CD14-positive monocyte (primary cell): ENCODE measurements around the gene AGRP. TPM values are rescaled to one million over a fixed set of nuclear protein-coding genes. Genes with fewer than 3 reads are reported as not detected.
A peak's percentile ranks its signal among the peaks of the same experiment; 100 is the strongest.

Experiments used
- DNase-seq, 3 donors: peaks; one replicate each; pipeline ENCODE4 v3.0.0-alpha.2; 2011 to 2022
- H2AFZ ChIP-seq: 2 replicates; pipeline ENCODE4 v1.6.0; 2012; ENCODE audit warnings: mild to moderate bottlenecking, low read depth, low read length, inconsistent platforms; ENCODE audit not compliant: insufficient read depth, poor library complexity, severe bottlenecking
- H3K27ac ChIP-seq, 2 donors: 1 replicate in 1 of 2; 2 replicates in 1 of 2; pipeline ENCODE4 v1.5.1; 2012 to 2013; ENCODE audit warnings: low read length in 2 of 2, control low read depth in 1 of 2, inconsistent platforms in 1 of 2, low read depth in 1 of 2, mild to moderate bottlenecking in 1 of 2
- H3K27me3 ChIP-seq, 2 donors: one replicate each; pipeline versions ENCODE4 v1.6.0 to v1.6.1; 2011 to 2013; ENCODE audit warnings: low read length in 2 of 2; ENCODE audit not compliant: control insufficient read depth in 2 of 2, insufficient read depth in 2 of 2
- H3K36me3 ChIP-seq, 2 donors: replicated peaks in 1 of 2; 1 replicate in 1 of 2; 2 replicates in 1 of 2; pipeline versions ENCODE4 v1.5.1 to v1.6.1; 2012 to 2013; ENCODE audit warnings: low read length in 2 of 2, control low read depth in 1 of 2, inconsistent platforms in 1 of 2, mild to moderate bottlenecking in 1 of 2; ENCODE audit not compliant: insufficient read depth in 2 of 2, control insufficient read depth in 1 of 2
- H3K4me1 ChIP-seq, 2 donors: 1 replicate in 1 of 2; 2 replicates in 1 of 2; pipeline versions ENCODE4 v1.5.1 to v1.6.1; 2012 to 2013; ENCODE audit warnings: low read length in 2 of 2, control low read depth in 1 of 2, inconsistent platforms in 1 of 2, mild to moderate bottlenecking in 1 of 2, moderate library complexity in 1 of 2; ENCODE audit not compliant: insufficient read depth in 2 of 2, control insufficient read depth in 1 of 2
- H3K4me2 ChIP-seq: replicated peaks from 2 replicates; pipeline ENCODE3; 2012; ENCODE audit warnings: low read length, moderate library complexity, mild to moderate bottlenecking; ENCODE audit not compliant: poor library complexity, severe bottlenecking; ENCODE audit errors: extremely low read depth
- H3K4me3 ChIP-seq, 3 experiments: fragments of 200-600 bp in 1 of 3; sonication (generic) in 1 of 3; replicated peaks in 1 of 3; 1 replicate in 2 of 3; 2 replicates in 1 of 3; pipeline ENCODE4 v1.5.1; 2011 to 2013; ENCODE audit warnings: low read length in 3 of 3, mild to moderate bottlenecking in 3 of 3, control low read depth in 2 of 3, low read depth in 2 of 3, inconsistent platforms in 1 of 3, moderate library complexity in 1 of 3
- H3K79me2 ChIP-seq: 2 replicates; pipeline ENCODE4 v1.6.0; 2012; ENCODE audit warnings: mild to moderate bottlenecking, control low read depth, inconsistent platforms, low read length, moderate library complexity; ENCODE audit not compliant: insufficient read depth
- H3K9ac ChIP-seq: 2 replicates; pipeline ENCODE4 v1.6.0; 2017; ENCODE audit warnings: low read length, mild to moderate bottlenecking; ENCODE audit not compliant: insufficient read depth, poor library complexity, severe bottlenecking
- H3K9me3 ChIP-seq, 2 donors: replicated peaks in 1 of 2; 1 replicate in 1 of 2; 2 replicates in 1 of 2; pipeline versions ENCODE4 v1.5.1 to v1.6.1; 2012 to 2013; ENCODE audit warnings: low read length in 2 of 2, control low read depth in 1 of 2; ENCODE audit not compliant: control insufficient read depth in 1 of 2, insufficient read depth in 1 of 2
- H4K20me1 ChIP-seq: 2 replicates; pipeline ENCODE4 v1.6.0; 2012; ENCODE audit warnings: mild to moderate bottlenecking, low read length, control low read depth, moderate library complexity; ENCODE audit not compliant: insufficient read depth
- H3K27ac Mint-ChIP-seq, 7 donors: one replicate each; pipeline ENCODE4 v1.8.0; 2020; ENCODE audit warnings: mild to moderate bottlenecking in 7 of 7, mixed read lengths in 7 of 7, moderate library complexity in 6 of 7, inconsistent platforms in 2 of 7
- H3K27me3 Mint-ChIP-seq, 3 donors: one replicate each; pipeline ENCODE4 v1.8.0; 2021 to 2022; ENCODE audit warnings: low read depth in 3 of 3, mild to moderate bottlenecking in 3 of 3, mixed read lengths in 3 of 3, moderate library complexity in 3 of 3, inconsistent platforms in 1 of 3
- H3K36me3 Mint-ChIP-seq, 2 donors: one replicate each; pipeline ENCODE4 v1.8.0; 2020; ENCODE audit warnings: mixed read lengths in 2 of 2, inconsistent platforms in 1 of 2, mild to moderate bottlenecking in 1 of 2
- H3K4me1 Mint-ChIP-seq: one replicate; pipeline ENCODE4 v1.8.0; 2020; ENCODE audit warnings: mild to moderate bottlenecking, mixed read lengths
- H3K4me3 Mint-ChIP-seq, 2 donors: one replicate each; pipeline ENCODE4 v1.8.0; 2020; ENCODE audit warnings: mild to moderate bottlenecking in 2 of 2, mixed read lengths in 2 of 2, moderate library complexity in 1 of 2
- H3K9me3 Mint-ChIP-seq, 7 donors: one replicate each; pipeline ENCODE4 v1.8.0; 2020 to 2022; ENCODE audit warnings: mixed read lengths in 7 of 7, mild to moderate bottlenecking in 6 of 7, moderate library complexity in 6 of 7, inconsistent platforms in 2 of 7
- CTCF ChIP-seq: fragments of 200-600 bp; IDR thresholded peaks from one replicate; pipeline ENCODE4 v1.8.0; 2022; ENCODE audit warnings: antibody characterized with exemption, mild to moderate bottlenecking
- WGBS: methylation state at CpG from one replicate; pipeline ENCODE4 v1.1.5; 2013; ENCODE audit warnings: missing lambda C conversion rate; ENCODE audit not compliant: insufficient coverage; 5-methylcytosine and 5-hydroxymethylcytosine counted together
- intact Hi-C, 2 donors: fragments of 100-400 bp; cut with micrococcal nuclease; formaldehyde crosslinking; loops; one replicate each; pipeline versions ENCODE4 v1.15.0 to v1.15.1; 2023
- polyA plus RNA-seq, 3 donors: library from polyadenylated mRNA; depleted of rRNA in 1 of 3; unstranded in 2 of 3; stranded (reverse) in 1 of 3; fragments of 300-500 nt in 2 of 3; fragments of >200 nt in 1 of 3; fragmentation: Illumina TruSeq in 2 of 3; gene quantifications; 1 replicate in 2 of 3; 2 replicates in 1 of 3; pipeline ENCODE4 v1.2.3, GENCODE V29; 2012 to 2021

The AGRP gene
- polyA plus RNA-seq, 3 donors, result 0.32 to 0.54 TPM; not detected in 1

- Mint-ChIP-seq H3K9me3 (no peaks in the 10 kb centered on the region), H3K36me3 (peaks cover 12 to 51% of the 10 kb centered on the region in 2 donors), H3K27ac (peak overlapping the region in 6 of 7 donors; percentile 33 to 67 (median 54)), H3K4me3 (no peak overlapping the region), H3K4me1 (peaks cover 93% of the 10 kb centered on the region), H3K27me3 (no peaks in the 10 kb centered on the region)
- TF ChIP-seq CTCF, result no peak
- peaks cover 100% of the 10 kb centered on the region for H4K20me1 ChIP-seq
- H2AFZ ChIP-seq, result no peak overlapping the region
- no peak overlapping the region for H3K9ac ChIP-seq
- no peaks in the 10 kb centered on the region for H3K9me3 ChIP-seq
- H3K4me1 ChIP-seq, result peaks cover 68 to 85% of the 10 kb centered on the region in 2 donors
- peaks cover 100% of the 10 kb centered on the region for H3K79me2 ChIP-seq
- peak overlapping the region in 1 of 2 donors; percentile 29 for H3K27ac ChIP-seq
- DNase-seq, result no peak
- H3K27me3 ChIP-seq, result no peaks in the 10 kb centered on the region
- H3K36me3 ChIP-seq, result peaks cover 0 to 40% of the 10 kb centered on the region in 2 donors
- WGBS, result 97% methylated on average over 3 of the region's 6 CpGs
- no peak overlapping the region for H3K4me2 ChIP-seq
- no peak overlapping the region for H3K4me3 ChIP-seq
- intact Hi-C loops, result loop anchor here in 1 of 2 donors (10.0 kb wide), 1 partner anchor 227 kb away; the partner anchor contains the start of genes FHOD1 and SLC9A5
Measured at GRCh38 chr16:67471758-67472384, 11.5 kb downstream of the AGRP start.

GRCh38 chr16:67470359-67470758 is 13.0 kb downstream of the AGRP start:
- Mint-ChIP-seq H3K9me3 (no peaks in the 10 kb centered on the region), H3K27me3 (no peaks in the 10 kb centered on the region), H3K4me1 (peaks cover 91% of the 10 kb centered on the region), H3K27ac (peak overlapping the region in 6 of 7 donors; percentile 6 to 86 (median 40)), H3K36me3 (peaks cover 12 to 52% of the 10 kb centered on the region in 2 donors), H3K4me3 (no peak overlapping the region)
- no peak for TF ChIP-seq CTCF
- Histone ChIP-seq H3K27me3 (no peaks in the 10 kb centered on the region), H3K4me3 (no peak overlapping the region), H3K4me1 (peaks cover 61 to 84% of the 10 kb centered on the region in 2 donors), H3K79me2 (peaks cover 100% of the 10 kb centered on the region), H4K20me1 (peaks cover 100% of the 10 kb centered on the region), H3K4me2 (no peak overlapping the region), H3K36me3 (peaks cover 0 to 47% of the 10 kb centered on the region in 2 donors), H3K27ac (peak overlapping the region; percentile 2 to 51), H2AFZ (no peak overlapping the region), H3K9me3 (no peaks in the 10 kb centered on the region), H3K9ac (no peak overlapping the region)
- 88% methylated on average over 6 of the region's 7 CpGs for WGBS
- intact Hi-C loops, result loop anchor here in 1 of 2 donors (10.0 kb wide), 1 partner anchor 226 kb away; the partner anchor contains the start of genes FHOD1 and SLC9A5
- no peak for DNase-seq
